ENCODE measurements around the gene FBXW10B.
A peak's percentile ranks its signal among the peaks of the same experiment; 100 is the strongest.
"Not testable (repeated sequence)": the region's sequence is repeated elsewhere in the genome, so short reads cannot be mapped to it uniquely, and the experiment has no call there.

The FBXW10B gene

GRCh38 chr17:15642505-15643251, 23.2 kb upstream of the FBXW10B start:
- not testable (repeated sequence) for H3K27ac ChIP-seq, H3K4me3 ChIP-seq

- H3K4me3 ChIP-seq, H3K27ac ChIP-seq: not testable (repeated sequence)
Observed at GRCh38 chr17:15642014-15642413, 22.5 kb upstream of the FBXW10B start.

GRCh38 chr17:15630930-15631453, 11.5 kb upstream of the FBXW10B start:
- H3K27ac ChIP-seq, H3K4me3 ChIP-seq: not testable (repeated sequence)

- H3K27ac ChIP-seq, H3K4me3 ChIP-seq: not testable (repeated sequence)
Observed at GRCh38 chr17:15629991-15630390, 10.5 kb upstream of the FBXW10B start.

- H3K27ac ChIP-seq: not testable (repeated sequence)
Observed at GRCh38 chr17:15623661-15624209, 4.2 kb upstream of the FBXW10B start.

GRCh38 chr17:15623255-15623654, 3.8 kb upstream of the FBXW10B start:
- not testable (repeated sequence) for H3K4me3 ChIP-seq, H3K27ac ChIP-seq

More at GRCh38 chr17:15623661-15624209, 4.2 kb upstream of the FBXW10B start:
- H3K4me3 ChIP-seq: not testable (repeated sequence)

GRCh38 chr17:15622124-15622523, 2.6 kb upstream of the FBXW10B start:
- H3K4me3 ChIP-seq, H3K27ac ChIP-seq: not testable (repeated sequence)

GRCh38 chr17:15616828-15617227, 2.7 kb downstream of the FBXW10B start:
- H3K4me3 ChIP-seq, H3K27ac ChIP-seq: not testable (repeated sequence)

GRCh38 chr17:15615850-15616249, 3.7 kb downstream of the FBXW10B start:
- not testable (repeated sequence) for H3K27ac ChIP-seq, H3K4me3 ChIP-seq

- not testable (repeated sequence) for H3K27ac ChIP-seq, H3K4me3 ChIP-seq
Observed at GRCh38 chr17:15613111-15613510, 6.4 kb downstream of the FBXW10B start.

- H3K27ac ChIP-seq, H3K4me3 ChIP-seq: not testable (repeated sequence)
Observed at GRCh38 chr17:15592960-15593359, 26.5 kb downstream of the FBXW10B start.

- H3K4me3 ChIP-seq: not testable (repeated sequence)
- H3K27ac ChIP-seq: peak overlapping the region in 1 of 21 experiments; percentile 35
Observed at GRCh38 chr17:15591986-15592385, 27.5 kb downstream of the FBXW10B start.

- H3K27ac ChIP-seq, H3K4me3 ChIP-seq: not testable (repeated sequence)
Observed at GRCh38 chr17:15590844-15591243, 28.7 kb downstream of the FBXW10B start.

GRCh38 chr17:15589544-15590536, 29.7 kb downstream of the FBXW10B start:
- not testable (repeated sequence) for H3K4me3 ChIP-seq
- peak overlapping the region in 2 of 21 experiments; percentile 64 to 72 for H3K27ac ChIP-seq

- not testable (repeated sequence) for H3K4me3 ChIP-seq, H3K27ac ChIP-seq
Observed at GRCh38 chr17:15588017-15588416, 31.5 kb downstream of the FBXW10B start.

- H3K4me3 ChIP-seq, H3K27ac ChIP-seq: not testable (repeated sequence)
Observed at GRCh38 chr17:15583313-15583712, 36.2 kb downstream of the FBXW10B start.

GRCh38 chr17:15581462-15581861, 38.0 kb downstream of the FBXW10B start:
- H3K4me3 ChIP-seq, H3K27ac ChIP-seq: not testable (repeated sequence)

- not testable (repeated sequence) for H3K4me3 ChIP-seq, H3K27ac ChIP-seq
Observed at GRCh38 chr17:15576848-15577247, 42.7 kb downstream of the FBXW10B start.

- H3K27ac ChIP-seq, H3K4me3 ChIP-seq: not testable (repeated sequence)
Observed at GRCh38 chr17:15574660-15575059, 44.8 kb downstream of the FBXW10B start.

GRCh38 chr17:15573870-15574269, 45.6 kb downstream of the FBXW10B start:
- not testable (repeated sequence) for H3K27ac ChIP-seq, H3K4me3 ChIP-seq
